ENCODE measurements around the gene NLGN4Y. TPM values are rescaled to one million over a fixed set of nuclear protein-coding genes. Genes with fewer than 3 reads are reported as not detected.

Gene NLGN4Y
- total RNA-seq, 1 donor from 2014 or later: not detected

DNA sequence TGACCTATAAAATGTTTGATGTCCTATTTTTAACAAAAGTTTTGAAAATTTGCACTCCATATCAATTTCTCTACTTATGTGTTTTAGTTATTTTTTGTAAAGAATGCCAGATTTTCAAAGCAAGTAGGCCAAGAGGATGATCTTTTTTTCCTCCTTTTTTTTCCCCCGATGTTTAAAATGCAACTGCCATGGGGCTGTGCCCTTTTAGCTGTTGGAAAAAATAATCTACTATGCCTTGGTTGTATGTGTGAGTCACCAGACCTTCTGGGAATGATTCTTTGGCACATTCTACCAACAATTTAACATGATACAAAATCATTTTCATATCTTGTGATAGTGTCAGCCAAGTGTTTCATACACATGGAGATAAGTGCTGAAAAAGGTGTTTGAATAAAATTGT, 217.3 kb downstream of the NLGN4Y start:
- Histone ChIP-seq H3K4me2 (no peak overlapping the region), H3K9me3 (ENCODE audit: low read depth) (no peaks in the 10 kb centered on the region), H3K27me3 (no peaks in the 10 kb centered on the region), H3K36me3 (no peaks in the 10 kb centered on the region), H3K9ac (no peak overlapping the region), H2AFZ (replicated peaks) (no peak overlapping the region), H3K4me3 (no peak overlapping the region), H4K20me1 (ENCODE audit: low read depth) (no peaks in the 10 kb centered on the region), H3K27ac (no peak overlapping the region), H3K79me2 (ENCODE audit: low read depth) (no peaks in the 10 kb centered on the region), H3K4me1 (no peaks in the 10 kb centered on the region), H3F3A (ENCODE audit: low read depth) (no peaks in the 10 kb centered on the region)
- Mint-ChIP-seq H3K4me1 (no peaks in the 10 kb centered on the region), H3K36me3 (no peaks in the 10 kb centered on the region), H3K4me3 (no peak overlapping the region), H3K27me3 (ENCODE audit: insufficient read depth, low read depth) (no peaks in the 10 kb centered on the region), H3K27ac (no peak overlapping the region), H3K9me3 (no peaks in the 10 kb centered on the region)
- DNase-seq (ENCODE audit: low spot score): no peak
- TF ChIP-seq EZH2 (IDR thresholded peaks at IDR 0.05): no peak

DNA sequence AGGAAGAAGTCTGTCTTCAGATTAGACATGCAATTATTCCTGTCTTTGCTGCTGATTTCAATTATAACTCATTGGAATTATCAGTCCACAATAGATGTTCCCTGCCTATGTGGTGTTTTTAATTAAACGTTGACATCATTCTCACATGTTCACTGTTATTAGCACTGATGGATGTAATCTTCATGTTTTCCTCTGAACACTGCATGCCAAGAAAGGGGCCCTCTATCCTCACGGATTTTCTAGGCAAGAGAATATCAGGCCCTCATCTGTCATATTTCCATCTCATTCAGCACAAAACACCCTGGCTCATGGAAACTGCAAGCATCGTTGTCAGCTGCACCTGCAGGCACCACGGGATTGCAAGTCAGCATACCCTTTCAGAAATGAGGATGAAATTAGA, 224.0 kb downstream of the NLGN4Y start:
- Histone ChIP-seq H3K27ac (no peak overlapping the region), H3K4me2 (no peak overlapping the region), H3K4me1 (no peaks in the 10 kb centered on the region), H3F3A (ENCODE audit: low read depth) (no peaks in the 10 kb centered on the region), H3K4me3 (no peak overlapping the region), H4K20me1 (ENCODE audit: low read depth) (no peaks in the 10 kb centered on the region), H3K36me3 (no peaks in the 10 kb centered on the region), H3K9me3 (ENCODE audit: low read depth) (no peaks in the 10 kb centered on the region), H3K9ac (no peak overlapping the region), H3K27me3 (no peaks in the 10 kb centered on the region), H2AFZ (replicated peaks) (no peak overlapping the region), H3K79me2 (ENCODE audit: low read depth) (no peaks in the 10 kb centered on the region)
- TF ChIP-seq, protein P1, sequence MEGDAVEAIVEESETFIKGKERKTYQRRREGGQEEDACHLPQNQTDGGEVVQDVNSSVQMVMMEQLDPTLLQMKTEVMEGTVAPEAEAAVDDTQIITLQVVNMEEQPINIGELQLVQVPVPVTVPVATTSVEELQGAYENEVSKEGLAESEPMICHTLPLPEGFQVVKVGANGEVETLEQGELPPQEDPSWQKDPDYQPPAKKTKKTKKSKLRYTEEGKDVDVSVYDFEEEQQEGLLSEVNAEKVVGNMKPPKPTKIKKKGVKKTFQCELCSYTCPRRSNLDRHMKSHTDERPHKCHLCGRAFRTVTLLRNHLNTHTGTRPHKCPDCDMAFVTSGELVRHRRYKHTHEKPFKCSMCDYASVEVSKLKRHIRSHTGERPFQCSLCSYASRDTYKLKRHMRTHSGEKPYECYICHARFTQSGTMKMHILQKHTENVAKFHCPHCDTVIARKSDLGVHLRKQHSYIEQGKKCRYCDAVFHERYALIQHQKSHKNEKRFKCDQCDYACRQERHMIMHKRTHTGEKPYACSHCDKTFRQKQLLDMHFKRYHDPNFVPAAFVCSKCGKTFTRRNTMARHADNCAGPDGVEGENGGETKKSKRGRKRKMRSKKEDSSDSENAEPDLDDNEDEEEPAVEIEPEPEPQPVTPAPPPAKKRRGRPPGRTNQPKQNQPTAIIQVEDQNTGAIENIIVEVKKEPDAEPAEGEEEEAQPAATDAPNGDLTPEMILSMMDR (IDR thresholded peaks at IDR 0.05): no peak
- TF ChIP-seq EZH2 (IDR thresholded peaks at IDR 0.05) (no peak), EZH2phosphoT487 (IDR thresholded peaks at IDR 0.05) (no peak)
- Mint-ChIP-seq H3K4me3 (no peak overlapping the region), H3K9me3 (no peaks in the 10 kb centered on the region), H3K27me3 (ENCODE audit: insufficient read depth, low read depth) (no peaks in the 10 kb centered on the region), H3K27ac (no peak overlapping the region), H3K4me1 (no peaks in the 10 kb centered on the region), H3K36me3 (no peaks in the 10 kb centered on the region)
- no peak for DNase-seq (ENCODE audit: low spot score)

DNA sequence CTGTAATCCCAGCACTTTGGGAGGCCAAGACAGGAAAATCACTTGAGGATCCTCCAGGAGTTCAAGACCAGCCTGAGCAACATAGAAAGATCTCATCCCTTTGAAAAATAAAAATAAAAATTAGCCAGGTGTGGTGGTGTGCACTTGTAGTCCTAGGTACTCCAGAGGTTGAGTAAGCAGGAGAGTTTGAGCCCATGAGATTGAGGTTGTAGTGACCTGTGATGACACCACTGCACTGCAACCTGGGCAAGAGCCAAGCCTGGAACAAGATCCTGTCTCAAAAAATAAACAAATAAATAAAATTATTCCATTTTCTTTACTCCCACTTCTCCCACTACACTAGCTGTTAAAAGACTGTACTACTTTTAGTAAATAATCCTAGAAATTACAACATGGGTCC, 231.2 kb downstream of the NLGN4Y start:
- H3K4me3 Mint-ChIP-seq: no peak overlapping the region
- no peak for DNase-seq (ENCODE audit: low spot score)
- no peaks in the 10 kb centered on the region for H3K27me3 ChIP-seq
- no peaks in the 10 kb centered on the region for H3K79me2 ChIP-seq (ENCODE audit: low read depth)
- H3K9ac ChIP-seq: no peak overlapping the region
- no peaks in the 10 kb centered on the region for H3F3A ChIP-seq (ENCODE audit: low read depth)
- H3K4me3 ChIP-seq: no peak overlapping the region
- H3K27ac Mint-ChIP-seq: no peak overlapping the region
- no peaks in the 10 kb centered on the region for H4K20me1 ChIP-seq (ENCODE audit: low read depth)
- H3K4me1 Mint-ChIP-seq: no peaks in the 10 kb centered on the region
- no peaks in the 10 kb centered on the region for H3K9me3 ChIP-seq (ENCODE audit: low read depth)
- H3K36me3 ChIP-seq: no peaks in the 10 kb centered on the region
- H3K36me3 Mint-ChIP-seq: no peaks in the 10 kb centered on the region
- no peak overlapping the region for H3K27ac ChIP-seq
- no peaks in the 10 kb centered on the region for H3K4me1 ChIP-seq
- H3K27me3 Mint-ChIP-seq (ENCODE audit: insufficient read depth, low read depth): no peaks in the 10 kb centered on the region
- H2AFZ ChIP-seq (replicated peaks): no peak overlapping the region
- no peaks in the 10 kb centered on the region for H3K9me3 Mint-ChIP-seq
- no peak overlapping the region for H3K4me2 ChIP-seq
- TF ChIP-seq EZH2 (IDR thresholded peaks at IDR 0.05) (no peak), EZH2phosphoT487 (IDR thresholded peaks at IDR 0.05) (no peak)
- TF ChIP-seq, protein P1 (IDR thresholded peaks at IDR 0.05): no peak

DNA sequence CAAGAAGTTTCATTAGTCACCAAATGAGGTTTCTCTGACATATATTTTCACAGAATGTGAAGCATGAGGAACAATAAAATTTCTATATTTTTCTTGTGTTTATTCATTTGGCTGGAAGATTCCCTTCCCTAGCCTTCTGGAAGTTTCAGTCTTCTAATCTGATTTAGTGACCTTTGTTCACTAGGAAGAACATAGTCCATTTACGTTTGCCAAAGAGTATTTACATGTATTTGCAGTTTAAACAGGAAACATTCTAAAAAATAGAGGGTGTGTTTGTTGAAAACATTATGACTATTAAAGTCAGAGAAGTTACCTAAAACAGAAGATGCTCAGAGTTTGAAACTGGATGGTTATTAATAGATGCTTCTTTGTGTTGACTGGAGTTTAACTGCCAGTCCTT, 238.6 kb downstream of the NLGN4Y start:
- H3K9me3 Mint-ChIP-seq: no peaks in the 10 kb centered on the region
- H3K9ac ChIP-seq: no peak overlapping the region
- no peak overlapping the region for H3K4me3 ChIP-seq
- no peaks in the 10 kb centered on the region for H3K79me2 ChIP-seq (ENCODE audit: low read depth)
- no peak for DNase-seq (ENCODE audit: low spot score)
- H3K4me3 Mint-ChIP-seq: no peak overlapping the region
- H3K27ac Mint-ChIP-seq: no peak overlapping the region
- no peaks in the 10 kb centered on the region for H3K36me3 ChIP-seq
- no peaks in the 10 kb centered on the region for H3K27me3 Mint-ChIP-seq (ENCODE audit: insufficient read depth, low read depth)
- no peaks in the 10 kb centered on the region for H3K27me3 ChIP-seq
- H4K20me1 ChIP-seq (ENCODE audit: low read depth): no peaks in the 10 kb centered on the region
- H3K4me1 Mint-ChIP-seq: no peaks in the 10 kb centered on the region
- no peaks in the 10 kb centered on the region for H3F3A ChIP-seq (ENCODE audit: low read depth)
- no peaks in the 10 kb centered on the region for H3K36me3 Mint-ChIP-seq
- H3K9me3 ChIP-seq (ENCODE audit: low read depth): no peaks in the 10 kb centered on the region
- no peaks in the 10 kb centered on the region for H3K4me1 ChIP-seq
- no peak overlapping the region for H2AFZ ChIP-seq (replicated peaks)
- no peak overlapping the region for H3K4me2 ChIP-seq
- H3K27ac ChIP-seq: no peak overlapping the region
- no peak for TF ChIP-seq EZH2phosphoT487 (IDR thresholded peaks at IDR 0.05)
- no peak for TF ChIP-seq EZH2 (IDR thresholded peaks at IDR 0.05)
- TF ChIP-seq, protein P1 (IDR thresholded peaks at IDR 0.05): no peak

Data from neural progenitor cell (in vitro differentiated cells).